SK-N-SH (cell line): ENCODE data around the gene PDE8A. TPM values are rescaled to one million over a fixed set of nuclear protein-coding genes. Genes with fewer than 3 reads are reported as not detected.

Experiments
- CTCF ChIA-PET: fragments of 300-600, 350-600 bp; formaldehyde crosslinking; extraction: SDS; loops from one replicate; lab custom pipeline; 2021; lab: Yijun Ruan, JAX
- POLR2A ChIA-PET: fragments of 350-600 bp; sonication (Branson Sonifier 250); formaldehyde crosslinking; extraction: SDS; loops from one replicate; lab custom pipeline; 2020; ENCODE audit warnings: antibody characterized with exemption, inconsistent platforms; lab: Yijun Ruan, JAX
- DNase-seq: peaks from one replicate; pipeline ENCODE4 v3.0.0; 2012
- H2AFZ ChIP-seq: fragments of 200-600 bp; sonication (generic); 2 replicates; pipeline ENCODE4 v1.8.1; 2016; ENCODE audit warnings: antibody characterized with exemption, mild to moderate bottlenecking, low read depth
- H3F3A ChIP-seq: fragments of 200-600 bp; sonication (generic); replicated peaks from 2 replicates; pipeline ENCODE3; 2016; ENCODE audit warnings: antibody characterized with exemption, mild to moderate bottlenecking; ENCODE audit not compliant: insufficient read depth
- H3K27ac ChIP-seq, 2 experiments: fragments of 200-500 bp in 1 of 2; fragments of 200-600 bp in 1 of 2; sonication (Bioruptor generic) in 1 of 2; sonication (generic), shearing (Covaris generic) in 1 of 2; 2 replicates each; pipeline versions ENCODE4 v1.5.1 to v1.6.1; 2014 to 2016; ENCODE audit warnings: low read depth in 2 of 2, inconsistent platforms in 1 of 2, low read length in 1 of 2, mild to moderate bottlenecking in 1 of 2, mixed read lengths in 1 of 2
- H3K27me3 ChIP-seq: fragments of 200-600 bp; sonication (generic), shearing (Covaris generic); 2 replicates; pipeline ENCODE4 v1.6.1; 2016; ENCODE audit warnings: mixed run types; ENCODE audit not compliant: insufficient read depth
- H3K36me3 ChIP-seq, 2 experiments: fragments of 200-500 bp in 1 of 2; fragments of 200-600 bp in 1 of 2; sonication (Bioruptor generic) in 1 of 2; sonication (generic) in 1 of 2; replicated peaks in 1 of 2; 2 replicates each; pipeline versions ENCODE3 to v1.5.1; 2014 to 2016; ENCODE audit warnings: low read length in 1 of 2, mild to moderate bottlenecking in 1 of 2; ENCODE audit not compliant: insufficient read depth in 2 of 2, control insufficient read depth in 1 of 2
- H3K4me1 ChIP-seq, 2 experiments: fragments of 200-500 bp in 1 of 2; fragments of 200-600 bp in 1 of 2; sonication (Bioruptor generic) in 1 of 2; sonication (generic), shearing (Covaris generic) in 1 of 2; 2 replicates each; pipeline versions ENCODE4 v1.5.1 to v1.6.1; 2014 to 2016; ENCODE audit warnings: low read depth in 1 of 2, low read length in 1 of 2, mixed run types in 1 of 2; ENCODE audit not compliant: insufficient read depth in 2 of 2, control insufficient read depth in 1 of 2
- H3K4me2 ChIP-seq: fragments of 200-600 bp; sonication (generic), shearing (Covaris generic); 2 replicates; pipeline ENCODE4 v1.6.1; 2017; ENCODE audit warnings: mixed run types
- H3K4me3 ChIP-seq, 2 experiments: fragments of 200-500 bp in 1 of 2; fragments of 200-600 bp in 1 of 2; sonication (Bioruptor generic) in 1 of 2; sonication (generic), shearing (Covaris generic) in 1 of 2; 2 replicates each; pipeline versions ENCODE4 v1.5.1 to v1.8.1; 2014 to 2016; ENCODE audit warnings: low read depth in 2 of 2, inconsistent platforms in 1 of 2, low read length in 1 of 2, mild to moderate bottlenecking in 1 of 2, mixed read lengths in 1 of 2, moderate library complexity in 1 of 2
- H3K79me2 ChIP-seq: fragments of 200-600 bp; sonication (generic); 2 replicates; pipeline ENCODE4 v1.8.1; 2017; ENCODE audit warnings: mild to moderate bottlenecking; ENCODE audit not compliant: insufficient read depth
- H3K9ac ChIP-seq: fragments of 200-600 bp; sonication (generic); 2 replicates; pipeline ENCODE4 v1.6.1; 2017; ENCODE audit warnings: mixed run types
- H3K9me2 ChIP-seq: fragments of 200-600 bp; sonication (generic); 2 replicates; pipeline ENCODE4 v1.6.1; 2017; ENCODE audit warnings: mixed run types
- H3K9me3 ChIP-seq: fragments of 200-600 bp; sonication (generic); 2 replicates; pipeline ENCODE4 v1.6.1; 2017; ENCODE audit warnings: mixed run types, mild to moderate bottlenecking, moderate library complexity
- H4K20me1 ChIP-seq: fragments of 200-600 bp; sonication (generic); 2 replicates; pipeline ENCODE4 v1.6.1; 2017; ENCODE audit warnings: mild to moderate bottlenecking, mixed run types; ENCODE audit not compliant: insufficient read depth
- CHD2 ChIP-seq: fragments of 150-350 bp; IDR thresholded peaks from 2 replicates; pipeline ENCODE4 v1.6.1; 2018; ENCODE audit warnings: low read length; ENCODE audit not compliant: partially characterized antibody
- ELF1 ChIP-seq: IDR thresholded peaks from 2 replicates; pipeline ENCODE4 v1.4.0; 2012
- FOXM1 ChIP-seq: IDR thresholded peaks from 2 replicates; pipeline ENCODE4 v1.4.0; 2012; ENCODE audit warnings: low read depth, mild to moderate bottlenecking
- GABPA ChIP-seq: IDR thresholded peaks from 2 replicates; pipeline ENCODE4 v1.4.0; 2012; ENCODE audit warnings: low read depth, mild to moderate bottlenecking
- JUND ChIP-seq: IDR thresholded peaks from 2 replicates; pipeline ENCODE4 v1.4.0; 2012
- MEF2A ChIP-seq: IDR thresholded peaks from 2 replicates; pipeline ENCODE4 v1.4.0; 2012; ENCODE audit warnings: low read depth, borderline replicate concordance
- NFIC ChIP-seq: IDR thresholded peaks from 2 replicates; pipeline ENCODE4 v1.4.0; 2012; ENCODE audit warnings: borderline replicate concordance
- POLR2AphosphoS5 ChIP-seq: IDR thresholded peaks from 2 replicates; pipeline ENCODE4 v1.6.1; 2012; ENCODE audit warnings: low read depth, low read length
- RAD21 ChIP-seq: IDR thresholded peaks from 2 replicates; pipeline ENCODE4 v1.6.1; 2012; ENCODE audit warnings: mild to moderate bottlenecking, low read length
- RXRA ChIP-seq: IDR thresholded peaks from 2 replicates; pipeline ENCODE4 v1.4.0; 2012; ENCODE audit warnings: low read depth, mild to moderate bottlenecking, borderline replicate concordance
- YY1 ChIP-seq: IDR thresholded peaks from 2 replicates; pipeline ENCODE4 v1.4.0; 2012; ENCODE audit warnings: low read depth, mild to moderate bottlenecking
- WGBS: methylation state at CpG from one replicate; pipeline ENCODE4 v1.1.6; 2017; ENCODE audit warnings: low lambda C conversion rate; 5-methylcytosine and 5-hydroxymethylcytosine counted together
- polyA plus RNA-seq, 3 experiments: library from polyadenylated mRNA; depleted of rRNA; stranded (reverse); fragments of >200 nt; gene quantifications; 2 replicates each; pipeline ENCODE4 v1.2.3, GENCODE V29; 2012
- TF ChIP-seq, protein P1 (sequence below): fragments of 200-600 bp; sonication (generic); IDR thresholded peaks from 2 replicates; pipeline ENCODE4 v1.6.1; 2017; ENCODE audit warnings: antibody characterized with exemption, mild to moderate bottlenecking, moderate library complexity
- TF ChIP-seq, protein P2 (sequence below): IDR thresholded peaks from 2 replicates; pipeline ENCODE4 v1.4.0; 2012; ENCODE audit warnings: low read depth
- TF ChIP-seq, protein P3 (sequence below): IDR thresholded peaks from 2 replicates; pipeline ENCODE4 v1.4.0; 2012; ENCODE audit warnings: low read depth, borderline replicate concordance
- TF ChIP-seq, protein P4 (sequence below): fragments of 150-350 bp; IDR thresholded peaks from 2 replicates; pipeline ENCODE4 v1.6.1; 2016; ENCODE audit warnings: mild to moderate bottlenecking, low read depth, low read length

PDE8A gene
- polyA plus RNA-seq, 1 of the 3 experiments (the other 2 are of a cell fraction): 13.4 TPM

DNA sequence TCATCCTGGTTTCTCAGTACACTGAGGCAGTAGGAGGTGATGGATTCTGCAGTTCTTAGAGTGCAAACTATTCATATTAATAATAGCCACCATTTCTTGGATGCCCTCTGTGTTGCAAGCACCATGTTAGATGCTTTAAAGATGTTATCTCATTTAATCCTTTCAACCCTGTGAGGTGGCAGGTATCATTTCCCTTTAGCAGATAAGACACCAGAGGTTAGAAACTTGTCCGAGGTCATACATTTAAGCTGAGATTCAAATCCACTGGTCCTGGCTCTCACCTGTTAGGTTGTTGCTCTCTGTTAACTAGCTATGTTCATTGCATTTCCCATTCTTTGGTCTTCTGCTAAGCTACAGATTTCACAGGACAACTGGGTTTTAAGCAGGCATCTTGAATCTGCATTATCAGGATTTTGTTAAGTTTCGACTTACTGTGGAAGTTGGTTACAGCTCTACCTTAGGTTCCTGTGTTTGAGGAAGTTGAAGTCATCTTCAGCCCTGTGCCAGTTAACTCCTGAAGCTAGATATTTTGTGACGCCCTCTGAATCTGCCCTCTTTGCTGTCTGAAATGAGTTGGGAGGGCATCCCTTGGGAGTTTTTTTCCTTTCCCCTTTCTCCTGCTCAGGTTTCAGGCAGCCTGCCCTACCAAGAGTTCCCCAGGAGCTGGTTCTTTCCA lies 6.4 kb downstream of the PDE8A start (continued):
- TF ChIP-seq GABPA: no peak
- TF ChIP-seq, protein P1, sequence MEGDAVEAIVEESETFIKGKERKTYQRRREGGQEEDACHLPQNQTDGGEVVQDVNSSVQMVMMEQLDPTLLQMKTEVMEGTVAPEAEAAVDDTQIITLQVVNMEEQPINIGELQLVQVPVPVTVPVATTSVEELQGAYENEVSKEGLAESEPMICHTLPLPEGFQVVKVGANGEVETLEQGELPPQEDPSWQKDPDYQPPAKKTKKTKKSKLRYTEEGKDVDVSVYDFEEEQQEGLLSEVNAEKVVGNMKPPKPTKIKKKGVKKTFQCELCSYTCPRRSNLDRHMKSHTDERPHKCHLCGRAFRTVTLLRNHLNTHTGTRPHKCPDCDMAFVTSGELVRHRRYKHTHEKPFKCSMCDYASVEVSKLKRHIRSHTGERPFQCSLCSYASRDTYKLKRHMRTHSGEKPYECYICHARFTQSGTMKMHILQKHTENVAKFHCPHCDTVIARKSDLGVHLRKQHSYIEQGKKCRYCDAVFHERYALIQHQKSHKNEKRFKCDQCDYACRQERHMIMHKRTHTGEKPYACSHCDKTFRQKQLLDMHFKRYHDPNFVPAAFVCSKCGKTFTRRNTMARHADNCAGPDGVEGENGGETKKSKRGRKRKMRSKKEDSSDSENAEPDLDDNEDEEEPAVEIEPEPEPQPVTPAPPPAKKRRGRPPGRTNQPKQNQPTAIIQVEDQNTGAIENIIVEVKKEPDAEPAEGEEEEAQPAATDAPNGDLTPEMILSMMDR: no peak
- TF ChIP-seq, all 33 proteins: peak for 0

DNA sequence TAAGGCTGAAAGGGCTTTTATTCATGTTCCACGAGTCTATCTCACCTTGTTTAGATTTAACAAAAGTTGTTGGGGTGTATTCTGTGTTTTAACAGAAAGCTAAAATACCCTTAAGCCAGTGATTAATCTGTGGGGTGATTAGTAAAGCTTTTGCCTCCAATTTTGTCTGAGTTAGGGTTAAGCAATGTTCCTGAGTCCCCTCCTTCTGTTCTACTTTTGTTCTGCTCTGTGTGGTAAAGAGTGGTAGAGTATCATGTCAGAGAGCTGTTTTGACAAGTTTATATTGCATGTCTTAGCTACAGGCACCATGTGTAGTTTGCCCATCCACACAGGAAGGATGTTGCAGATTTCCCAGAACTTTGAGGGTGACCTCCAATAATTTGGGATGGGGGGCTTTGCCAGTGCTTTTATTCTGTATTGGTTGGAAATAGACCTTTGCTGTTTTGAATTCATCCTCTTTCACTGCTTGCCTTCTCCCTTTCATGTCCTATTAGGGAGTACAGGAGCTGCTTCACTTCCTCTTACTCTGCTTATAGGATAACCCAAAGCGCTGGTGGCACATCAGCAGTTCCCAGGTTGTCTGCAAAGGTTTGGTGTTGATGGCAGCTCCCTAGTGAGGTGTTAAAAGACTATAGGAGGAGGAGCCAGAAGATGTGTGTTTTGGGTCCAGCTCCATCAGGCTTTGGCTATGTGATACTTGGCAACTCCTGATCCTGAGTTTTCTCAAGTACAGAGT lies 7.4 kb downstream of the PDE8A start:
- H3K79me2 ChIP-seq: peaks cover 94% of the 10 kb centered on the region
- POLR2A ChIA-PET: no interaction called here
- H4K20me1 ChIP-seq: peaks cover 37% of the 10 kb centered on the region

More for the DNA sequence above, 7.4 kb downstream of the PDE8A start:
- no peaks in the 10 kb centered on the region for H3K9me2 ChIP-seq
- 91% methylated on average over 2 of the region's 2 CpGs for WGBS
- TF ChIP-seq GABPA (no peak), CHD2 (no peak), FOXM1 (no peak), YY1 (no peak), ELF1 (no peak), NFIC (no peak), MEF2A (no peak), POLR2AphosphoS5 (no peak), RAD21 (no peak), JUND (no peak), RXRA (no peak)
- TF ChIP-seq, protein P2, sequence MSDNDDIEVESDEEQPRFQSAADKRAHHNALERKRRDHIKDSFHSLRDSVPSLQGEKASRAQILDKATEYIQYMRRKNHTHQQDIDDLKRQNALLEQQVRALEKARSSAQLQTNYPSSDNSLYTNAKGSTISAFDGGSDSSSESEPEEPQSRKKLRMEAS: no peak
- TF ChIP-seq, protein P3, sequence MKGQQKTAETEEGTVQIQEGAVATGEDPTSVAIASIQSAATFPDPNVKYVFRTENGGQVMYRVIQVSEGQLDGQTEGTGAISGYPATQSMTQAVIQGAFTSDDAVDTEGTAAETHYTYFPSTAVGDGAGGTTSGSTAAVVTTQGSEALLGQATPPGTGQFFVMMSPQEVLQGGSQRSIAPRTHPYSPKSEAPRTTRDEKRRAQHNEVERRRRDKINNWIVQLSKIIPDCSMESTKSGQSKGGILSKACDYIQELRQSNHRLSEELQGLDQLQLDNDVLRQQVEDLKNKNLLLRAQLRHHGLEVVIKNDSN: no peak
- TF ChIP-seq, protein P4, sequence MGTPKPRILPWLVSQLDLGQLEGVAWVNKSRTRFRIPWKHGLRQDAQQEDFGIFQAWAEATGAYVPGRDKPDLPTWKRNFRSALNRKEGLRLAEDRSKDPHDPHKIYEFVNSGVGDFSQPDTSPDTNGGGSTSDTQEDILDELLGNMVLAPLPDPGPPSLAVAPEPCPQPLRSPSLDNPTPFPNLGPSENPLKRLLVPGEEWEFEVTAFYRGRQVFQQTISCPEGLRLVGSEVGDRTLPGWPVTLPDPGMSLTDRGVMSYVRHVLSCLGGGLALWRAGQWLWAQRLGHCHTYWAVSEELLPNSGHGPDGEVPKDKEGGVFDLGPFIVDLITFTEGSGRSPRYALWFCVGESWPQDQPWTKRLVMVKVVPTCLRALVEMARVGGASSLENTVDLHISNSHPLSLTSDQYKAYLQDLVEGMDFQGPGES: no peak
- TF ChIP-seq, all 33 proteins: peak for 0
- no peak overlapping the region for H3K4me2 ChIP-seq
- CTCF ChIA-PET: interaction anchor here (0.7 to 1.7 kb wide), 7 partner anchors 10 to 125 kb away, joined by 3 to 7 read pairs (median 3); no protein-coding TSS in a partner anchor
- DNase-seq: no peak
- no peak overlapping the region for H2AFZ ChIP-seq
- no peak overlapping the region for H3K4me3 ChIP-seq
- H3K27me3 ChIP-seq: no peaks in the 10 kb centered on the region
- peaks cover 0 to 8% of the 10 kb centered on the region in 2 experiments; a peak in 1 of 4 replicates for H3K4me1 ChIP-seq
- H3K27ac ChIP-seq: no peak overlapping the region
- H3K36me3 ChIP-seq: no peaks in the 10 kb centered on the region
- no peak overlapping the region for H3K9ac ChIP-seq
- no peaks in the 10 kb centered on the region for H3K9me3 ChIP-seq
- peaks cover 12% of the 10 kb centered on the region for H3F3A ChIP-seq
